Measurements from ENCODE around the gene CCR3. TPM values are rescaled to one million over a fixed set of nuclear protein-coding genes. Genes with fewer than 3 reads are reported as not detected.

CCR3 gene
- total RNA-seq, 4 donors from 2014 or later, result not detected

DNA sequence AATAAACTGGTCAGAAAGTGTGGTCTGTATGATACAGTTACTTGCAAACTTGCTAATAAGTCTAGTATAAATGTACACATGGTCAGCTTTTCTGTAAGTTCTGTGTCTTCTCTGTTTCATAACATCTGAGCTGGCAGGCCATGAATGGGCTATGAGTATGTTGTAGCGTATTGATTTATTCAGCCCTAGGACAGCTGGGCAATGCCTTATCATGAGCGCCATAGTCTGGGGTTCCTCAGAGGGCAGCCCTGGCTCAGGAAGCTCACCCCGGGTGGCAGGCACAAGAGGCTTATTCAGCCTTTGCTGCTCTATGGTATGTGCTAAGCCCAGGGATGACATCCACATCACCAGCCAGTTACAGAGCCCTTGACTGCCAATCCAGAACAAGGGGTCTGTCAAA, 61.0 kb downstream of the CCR3 start:
- Histone ChIP-seq H3K36me3 (no peaks in the 10 kb centered on the region), H3K4me1 (no peaks in the 10 kb centered on the region), H3K9me3 (no peaks in the 10 kb centered on the region), H3K4me3 (replicated peaks in 1 of 3) (no peak overlapping the region), H3K27ac (no peak overlapping the region), H3K27me3 (no peaks in the 10 kb centered on the region)
- TF ChIP-seq, protein P1, sequence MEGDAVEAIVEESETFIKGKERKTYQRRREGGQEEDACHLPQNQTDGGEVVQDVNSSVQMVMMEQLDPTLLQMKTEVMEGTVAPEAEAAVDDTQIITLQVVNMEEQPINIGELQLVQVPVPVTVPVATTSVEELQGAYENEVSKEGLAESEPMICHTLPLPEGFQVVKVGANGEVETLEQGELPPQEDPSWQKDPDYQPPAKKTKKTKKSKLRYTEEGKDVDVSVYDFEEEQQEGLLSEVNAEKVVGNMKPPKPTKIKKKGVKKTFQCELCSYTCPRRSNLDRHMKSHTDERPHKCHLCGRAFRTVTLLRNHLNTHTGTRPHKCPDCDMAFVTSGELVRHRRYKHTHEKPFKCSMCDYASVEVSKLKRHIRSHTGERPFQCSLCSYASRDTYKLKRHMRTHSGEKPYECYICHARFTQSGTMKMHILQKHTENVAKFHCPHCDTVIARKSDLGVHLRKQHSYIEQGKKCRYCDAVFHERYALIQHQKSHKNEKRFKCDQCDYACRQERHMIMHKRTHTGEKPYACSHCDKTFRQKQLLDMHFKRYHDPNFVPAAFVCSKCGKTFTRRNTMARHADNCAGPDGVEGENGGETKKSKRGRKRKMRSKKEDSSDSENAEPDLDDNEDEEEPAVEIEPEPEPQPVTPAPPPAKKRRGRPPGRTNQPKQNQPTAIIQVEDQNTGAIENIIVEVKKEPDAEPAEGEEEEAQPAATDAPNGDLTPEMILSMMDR (IDR thresholded peaks at IDR 0.05), result no peak
- TF ChIP-seq POLR2A (IDR thresholded peaks at IDR 0.05), result no peak
- intact Hi-C loops (cut with DNase I), result no loop called here
- WGBS, 2 donors, result 74 to 90% methylated on average over 3 of the region's 3 CpGs
- no peak for DNase-seq

DNA sequence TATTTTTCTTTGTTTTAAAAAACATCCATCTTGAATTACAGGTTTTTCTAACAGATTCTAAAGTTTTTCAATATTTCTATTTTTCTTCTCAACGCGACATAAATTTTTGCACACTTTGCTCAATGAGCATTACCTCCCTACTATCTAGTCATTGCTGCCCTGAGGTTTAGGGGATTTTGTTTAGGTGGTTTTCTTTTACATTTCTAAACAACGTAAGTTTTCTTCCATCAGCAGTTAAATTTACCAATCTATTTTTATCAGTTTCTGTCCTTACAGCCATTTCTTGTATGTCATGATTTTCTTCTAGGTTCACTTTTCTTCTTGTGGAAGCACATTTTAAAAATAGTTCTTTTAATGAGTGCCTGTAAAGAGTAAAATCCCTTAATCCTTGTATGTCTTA, 62.5 kb downstream of the CCR3 start:
- Histone ChIP-seq H3K27me3 (no peaks in the 10 kb centered on the region), H3K9me3 (no peaks in the 10 kb centered on the region), H3K4me3 (replicated peaks in 1 of 3) (no peak overlapping the region), H3K4me1 (no peaks in the 10 kb centered on the region), H3K36me3 (no peaks in the 10 kb centered on the region), H3K27ac (no peak overlapping the region)
- no peak for DNase-seq
- intact Hi-C loops (cut with DNase I), result no loop called here
- no peak for TF ChIP-seq POLR2A (IDR thresholded peaks at IDR 0.05)
- TF ChIP-seq, protein P1 (IDR thresholded peaks at IDR 0.05), result no peak
- WGBS, 2 donors, result 90 to 91% methylated on average over 3 of the region's 3 CpGs

DNA sequence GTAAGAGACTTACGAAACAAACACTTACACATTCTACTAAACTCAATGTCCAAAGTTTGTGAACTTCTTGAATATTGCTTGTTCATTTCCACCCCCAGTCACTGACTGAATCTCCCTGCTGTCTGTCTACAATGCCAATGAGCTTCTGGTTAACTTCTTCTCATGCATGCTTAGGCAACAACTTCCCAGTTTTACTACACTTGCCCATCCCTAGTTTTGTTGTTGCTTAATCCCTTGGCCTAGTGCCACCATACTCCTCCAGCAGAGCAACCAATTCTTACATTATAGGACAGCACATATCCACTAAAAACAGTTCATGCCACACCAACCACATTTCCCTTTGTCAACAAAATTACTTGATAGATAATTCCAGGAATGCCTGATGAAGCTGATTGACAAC, 70.7 kb downstream of the CCR3 start:
- WGBS, 2 donors, result 81 to 90% methylated on average over 1 of the region's 1 CpG
- TF ChIP-seq POLR2A (IDR thresholded peaks at IDR 0.05), result no peak
- TF ChIP-seq, protein P1 (IDR thresholded peaks at IDR 0.05), result no peak

DNA sequence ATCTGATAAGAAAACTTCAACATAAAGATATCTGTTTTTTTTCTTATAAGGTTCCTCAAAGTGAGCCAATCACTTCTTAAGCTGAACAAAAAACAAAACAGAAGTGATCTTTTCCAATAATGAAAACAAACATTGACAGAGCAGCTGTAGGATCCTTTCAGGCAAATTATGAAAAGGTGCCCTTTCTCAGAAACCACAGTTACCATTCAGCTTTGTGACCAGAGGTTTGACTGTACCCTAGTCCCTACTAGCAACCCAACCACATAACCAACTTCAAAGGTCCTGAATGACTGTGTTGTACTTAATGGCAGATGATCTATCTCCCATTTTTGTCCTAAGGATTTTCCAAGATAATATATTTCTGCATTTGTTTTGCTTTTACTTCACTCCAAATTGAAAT, 72.3 kb downstream of the CCR3 start:
- no peak for DNase-seq

More for the DNA sequence above, 70.7 kb downstream of the CCR3 start:
- Histone ChIP-seq H3K9me3 (no peaks in the 10 kb centered on the region), H3K27ac (no peak overlapping the region), H3K4me3 (replicated peaks in 1 of 3) (no peak overlapping the region), H3K27me3 (no peaks in the 10 kb centered on the region), H3K36me3 (no peaks in the 10 kb centered on the region), H3K4me1 (no peaks in the 10 kb centered on the region)
- intact Hi-C loops (cut with DNase I), result no loop called here
- DNase-seq, result no peak

DNA sequence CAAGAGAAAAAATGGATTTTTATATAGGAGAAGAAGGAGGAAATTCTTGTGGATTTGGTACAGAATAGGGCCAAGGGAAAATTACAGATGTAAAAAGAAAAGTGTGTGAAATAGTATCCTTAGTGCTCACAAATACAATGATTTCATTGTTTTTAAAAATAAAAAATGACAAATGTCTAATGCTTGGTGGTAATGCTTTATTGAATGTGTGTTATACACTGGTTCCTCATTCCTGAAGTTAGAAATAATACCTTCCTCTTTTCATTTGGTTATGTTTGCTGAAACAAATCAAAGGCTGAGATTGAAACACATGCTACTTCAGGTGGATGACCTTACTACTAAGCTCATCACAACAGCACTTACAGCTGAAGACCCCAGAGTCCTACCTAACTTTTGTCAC, 73.9 kb downstream of the CCR3 start:
- H3K4me1 ChIP-seq, result no peaks in the 10 kb centered on the region

More for the DNA sequence above, 72.3 kb downstream of the CCR3 start:
- no peaks in the 10 kb centered on the region for H3K4me1 ChIP-seq
- H3K27ac ChIP-seq, result no peak overlapping the region
- TF ChIP-seq, protein P1 (IDR thresholded peaks at IDR 0.05), result no peak
- TF ChIP-seq POLR2A (IDR thresholded peaks at IDR 0.05), result no peak
- no peaks in the 10 kb centered on the region for H3K36me3 ChIP-seq
- H3K9me3 ChIP-seq, result no peaks in the 10 kb centered on the region
- no peaks in the 10 kb centered on the region for H3K27me3 ChIP-seq
- no peak overlapping the region for H3K4me3 ChIP-seq (replicated peaks in 1 of 3)
- intact Hi-C loops (cut with DNase I), result no loop called here

More for the DNA sequence above, 73.9 kb downstream of the CCR3 start:
- Histone ChIP-seq H3K4me3 (replicated peaks in 1 of 3) (no peak overlapping the region), H3K27ac (no peak overlapping the region), H3K27me3 (no peaks in the 10 kb centered on the region), H3K36me3 (no peaks in the 10 kb centered on the region), H3K9me3 (no peaks in the 10 kb centered on the region)
- no peak for DNase-seq
- intact Hi-C loops (cut with DNase I), result no loop called here
- no peak for TF ChIP-seq POLR2A (IDR thresholded peaks at IDR 0.05)
- TF ChIP-seq, protein P1 (IDR thresholded peaks at IDR 0.05), result no peak

Other genes starting within 250 kb of the CCR3 start
- gene FYCO1, start 246.6 kb upstream of the CCR3 start, total RNA-seq, result 10 to 100 TPM; 38.2 to 66.6 (median 50.5) TPM
- gene XCR1, start 215.0 kb upstream of the CCR3 start, total RNA-seq, result not detected
- 1 to 10 TPM in 3 of 4 donors, under 1 TPM in 1; 0.98 to 3.4 (median 2.3) TPM for gene CCR1, start 34.1 kb upstream of the CCR3 start, total RNA-seq
- gene CCR2, start 111.7 kb downstream of the CCR3 start, total RNA-seq, result 1 to 10 TPM in 3 of 4 donors, under 1 TPM in 1; 0.89 to 4.4 (median 1.8) TPM
- under 1 TPM in 3 of 4 donors, not detected in 1; 0.40 to 0.56 (median 0.49) TPM for gene CCR5, start 128.5 kb downstream of the CCR3 start, total RNA-seq
- 1 to 10 TPM in 1 of 4 donors, under 1 TPM in 3; 0.33 to 1.5 (median 0.81) TPM for gene CCRL2, start 164.8 kb downstream of the CCR3 start, total RNA-seq
- gene LTF, start 222.4 kb downstream of the CCR3 start, total RNA-seq, result 10 to 100 TPM in 3 of 4 donors, 1 to 10 TPM in 1; 6.3 to 48.6 (median 32.5) TPM

All from thyroid gland (tissue), 4 donors.